Activated T-cell treated with anti-CD3 and anti-CD28 coated beads for 4 hours (primary cell): ENCODE results near the gene CSNK2A1.
"Not testable (repeated sequence)": the region's sequence is repeated elsewhere in the genome, so short reads cannot be mapped to it uniquely, and the experiment has no call there.

Experiments
- DNase-seq: peaks from one replicate; pipeline ENCODE4 v3.0.0-alpha.2; 2020

Gene CSNK2A1

GRCh38 chr20:480044-480443 is 63.5 kb downstream of the CSNK2A1 start:
- DNase-seq = no peak

DNA sequence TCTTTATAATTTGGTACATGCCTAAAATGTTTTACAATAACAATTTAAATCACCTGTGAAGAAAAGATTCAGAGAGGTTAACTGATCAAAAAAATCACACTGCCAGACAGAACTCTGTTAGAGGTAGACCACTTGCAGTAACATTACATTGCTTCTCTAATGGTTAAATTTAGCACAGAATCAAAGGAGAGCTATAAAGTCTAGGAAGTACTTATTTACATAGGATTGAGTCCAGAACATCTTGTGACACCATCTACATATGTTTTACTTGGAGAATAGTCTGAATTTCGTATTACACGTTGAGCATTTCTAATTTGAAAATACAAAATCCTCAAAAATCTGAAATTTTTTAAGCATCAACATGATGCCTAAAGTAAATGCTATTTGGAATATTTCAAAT is 64.1 kb downstream of the CSNK2A1 start:
- DNase-seq = no peak

DNA sequence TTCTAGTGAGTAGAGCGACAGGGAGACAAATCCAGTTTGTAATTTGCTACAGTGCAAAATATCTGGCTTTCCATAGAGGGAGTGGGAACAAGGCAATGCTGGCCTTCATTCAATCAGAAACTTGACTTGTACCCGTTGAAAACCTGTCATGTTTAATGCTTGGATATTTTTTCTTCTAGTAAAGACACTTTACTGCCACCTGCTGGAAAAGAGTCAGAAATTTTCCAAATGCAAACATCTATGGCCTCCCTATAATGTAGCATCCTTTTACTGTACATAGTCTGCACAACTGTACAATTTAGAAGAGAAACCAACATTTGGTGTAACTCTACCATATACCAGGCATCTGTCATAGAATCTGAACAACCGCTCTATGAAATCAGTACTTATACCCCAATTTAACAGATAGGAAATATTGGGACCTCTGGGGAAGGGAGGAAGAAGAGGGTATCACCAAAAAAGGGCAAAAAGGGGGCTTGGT is 64.6 kb downstream of the CSNK2A1 start:
- DNase-seq = peak; percentile 23

- DNase-seq = no peak
These were observed 65.3 kb downstream of the CSNK2A1 start for GRCh38 chr20:478010-478948.

DNA sequence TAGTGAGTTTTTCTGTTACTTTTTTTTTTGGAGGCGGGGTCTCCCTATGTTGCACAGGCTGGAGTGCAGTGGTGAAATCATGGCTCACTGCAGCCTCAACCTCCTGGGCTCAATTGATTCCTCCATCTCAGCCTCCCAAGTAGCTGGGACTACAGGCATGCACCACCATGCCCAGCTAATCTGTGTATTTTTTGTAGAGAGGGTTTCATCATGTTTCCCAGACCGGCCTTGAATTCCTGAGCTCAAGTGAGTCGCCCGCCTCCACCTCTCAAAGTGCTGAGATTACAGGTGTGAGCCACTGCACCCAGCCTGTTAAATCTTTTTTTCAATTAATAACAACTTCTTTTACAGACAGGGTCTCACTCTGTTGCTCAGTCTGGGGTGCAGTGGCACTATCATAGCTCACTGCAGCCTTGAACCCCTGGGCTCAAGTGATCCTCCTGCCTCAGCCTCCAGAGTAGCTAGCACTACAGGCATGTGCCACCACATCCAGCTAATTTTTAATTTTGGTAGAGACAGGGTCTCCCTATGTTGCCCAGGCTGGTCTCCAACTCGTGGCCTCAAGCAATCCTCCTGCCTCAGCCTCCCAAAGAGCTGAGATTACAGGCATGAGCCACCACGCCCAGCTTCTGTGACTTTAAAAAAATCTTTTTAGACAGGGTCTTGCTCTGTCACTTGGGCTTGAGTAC is 66.9 kb downstream of the CSNK2A1 start:
- not testable (repeated sequence) for DNase-seq

DNA sequence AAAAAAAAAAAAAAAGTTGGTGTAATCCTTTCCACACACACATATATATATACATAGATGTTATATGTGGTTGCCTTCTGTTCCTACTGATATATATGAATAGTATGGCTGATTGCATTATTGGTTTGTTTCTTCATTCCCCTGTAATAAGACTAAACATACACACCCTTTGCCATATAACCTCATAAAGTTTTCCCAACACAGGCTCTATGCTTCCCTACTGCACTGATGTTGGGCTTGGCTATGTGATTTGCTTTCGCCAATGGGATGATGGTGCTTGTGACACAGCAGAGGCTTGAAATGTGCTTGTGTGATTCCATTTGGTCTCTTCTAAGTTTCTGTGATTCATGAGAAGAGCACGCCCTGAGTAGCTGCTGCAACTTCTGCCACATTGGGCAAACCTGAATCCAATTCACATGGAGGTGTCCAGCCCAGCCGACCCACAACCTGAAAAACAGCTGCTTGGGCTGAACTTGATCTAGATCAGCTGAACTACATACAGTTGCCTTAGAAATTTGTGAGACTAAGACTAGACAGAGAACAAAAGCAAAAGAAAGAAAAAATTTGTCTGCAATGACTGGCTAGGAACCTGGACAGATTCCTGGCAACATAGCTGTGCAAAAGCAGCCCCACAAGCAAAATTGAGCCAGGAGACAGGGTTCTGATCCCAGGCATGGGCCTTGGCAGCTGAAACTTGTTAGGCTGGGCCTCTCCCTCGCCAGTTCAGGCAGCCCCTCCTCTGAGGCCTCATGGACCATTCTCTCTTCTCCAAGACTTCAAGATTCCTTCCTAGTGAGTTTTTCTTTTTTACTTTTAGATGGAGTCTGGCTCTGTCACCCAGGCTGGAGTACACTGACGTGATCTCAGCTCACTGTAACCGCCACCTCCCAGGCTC is 67.9 kb downstream of the CSNK2A1 start:
- no peak for DNase-seq

DNA sequence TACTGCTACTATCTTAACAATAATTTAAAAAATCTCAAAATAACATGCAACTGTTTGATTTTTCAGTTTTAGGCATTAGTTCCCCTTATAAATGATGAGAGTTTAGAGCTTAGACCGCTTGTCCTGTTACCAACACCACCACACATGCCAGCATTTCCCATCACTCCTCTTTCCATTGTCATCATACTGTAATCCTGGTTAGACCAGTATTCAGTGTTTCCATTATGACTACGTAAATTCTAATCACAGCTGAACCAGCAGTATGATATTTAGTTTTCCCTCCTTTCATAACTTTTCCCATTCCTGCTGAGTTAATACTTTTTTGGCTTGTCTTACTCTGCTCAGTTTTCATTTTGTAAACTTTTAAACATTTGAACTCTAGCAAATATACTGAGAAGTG is 69.0 kb downstream of the CSNK2A1 start:
- DNase-seq = no peak

DNA sequence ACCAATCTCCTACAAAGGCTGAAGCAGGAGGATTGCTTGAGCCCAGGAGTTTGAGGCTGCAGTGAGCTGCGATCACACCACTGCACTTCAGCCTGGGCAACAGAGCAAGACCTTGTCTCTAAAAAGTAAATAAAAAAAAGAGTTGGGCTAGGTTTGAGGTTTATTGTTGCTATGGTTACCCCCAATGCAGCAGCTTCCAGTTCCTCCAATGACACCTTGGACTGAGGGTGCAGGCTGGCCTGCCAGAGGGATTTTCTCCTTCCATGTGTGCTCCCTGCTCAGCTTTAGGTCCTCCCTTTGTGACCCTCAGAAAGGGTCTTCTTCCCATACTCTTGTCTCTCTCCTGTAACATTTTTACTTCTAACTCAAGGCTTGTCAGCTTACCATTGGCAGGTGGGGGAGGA is 70.7 kb downstream of the CSNK2A1 start:
- DNase-seq = no peak

DNA sequence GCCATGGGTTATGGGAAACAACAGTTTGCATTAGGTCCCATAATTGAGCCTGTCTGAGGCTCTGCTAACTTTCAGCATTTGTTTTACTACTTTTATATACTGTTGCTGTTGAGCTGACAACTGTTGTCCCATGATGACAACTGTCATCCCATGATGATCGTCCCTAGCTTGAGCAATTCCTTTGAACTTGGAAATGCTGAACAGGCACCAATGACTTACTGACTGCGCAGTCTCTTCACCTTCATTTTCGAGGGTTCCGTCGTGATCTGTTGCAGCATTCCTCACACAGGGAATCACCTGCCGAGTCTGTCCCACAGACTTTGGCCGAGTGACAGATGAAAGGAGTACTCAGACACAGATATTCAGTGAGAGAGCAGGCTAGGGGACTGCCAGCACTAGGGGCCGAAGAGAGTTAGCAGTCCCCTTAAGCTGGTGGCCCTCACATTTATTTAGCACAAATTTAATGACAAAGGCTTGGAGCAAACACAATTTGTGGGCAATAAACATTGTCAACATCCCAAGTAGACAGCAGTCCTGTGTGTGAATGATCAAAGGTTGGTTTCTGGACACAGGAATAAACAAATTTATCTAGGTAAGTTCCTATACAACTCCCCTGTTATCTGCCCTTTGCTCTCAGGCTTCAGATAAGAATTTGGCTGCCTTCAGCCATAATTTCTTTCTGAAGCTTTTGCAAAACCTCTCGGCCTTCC is 71.3 kb downstream of the CSNK2A1 start:
- DNase-seq = no peak

- no peak for DNase-seq
These were observed 73.7 kb downstream of the CSNK2A1 start for GRCh38 chr20:469746-470490.

- no peak for DNase-seq
These were observed 75.8 kb downstream of the CSNK2A1 start for GRCh38 chr20:467755-468154.

DNA sequence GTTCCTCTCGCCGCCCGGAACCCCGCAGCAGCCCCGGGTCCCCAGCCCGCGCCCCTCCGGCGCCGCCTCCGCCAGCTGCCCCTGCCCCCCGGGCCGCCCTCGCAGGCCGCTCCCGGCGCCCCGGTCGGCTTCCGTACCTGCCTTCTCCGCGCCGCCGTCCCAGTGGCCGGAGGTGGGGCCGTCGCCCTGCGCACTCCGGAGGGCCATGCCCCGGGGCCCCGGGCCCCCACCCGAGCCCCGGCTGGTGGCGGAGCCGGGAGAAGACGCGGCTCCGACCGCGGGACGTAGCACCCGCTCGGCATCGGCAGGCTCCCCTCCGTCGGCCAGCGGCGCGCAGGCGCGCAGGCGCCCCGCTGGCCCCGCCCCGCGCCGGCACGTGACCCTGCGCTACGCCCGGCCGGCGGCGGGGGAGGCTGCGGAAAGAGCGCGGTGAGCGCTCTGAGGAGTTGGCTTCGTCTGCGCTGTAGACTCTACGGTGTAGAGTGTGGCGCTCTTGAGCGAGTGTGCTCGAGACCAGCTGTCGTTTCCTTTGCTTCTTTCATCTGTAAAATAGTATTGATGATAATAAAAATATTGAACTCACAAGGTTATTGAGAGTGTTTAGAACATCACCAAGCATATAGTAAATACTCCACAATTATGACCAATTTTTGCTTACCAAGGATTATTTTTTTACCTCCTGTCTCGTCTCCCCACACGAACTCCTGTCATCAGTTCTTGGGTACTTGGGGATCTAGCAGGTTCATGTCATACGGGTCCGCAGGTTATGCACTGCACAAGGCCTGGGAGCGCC is 81.2 kb downstream of the CSNK2A1 start, which contains the start of gene TBC1D20:
Gene TBC1D20, minus strand, starts transcription at position 335 of the 793 bp plus-strand sequence. Its CDS starts 128 bp downstream, at position 207.
- DNase-seq = peak; percentile 75

DNA sequence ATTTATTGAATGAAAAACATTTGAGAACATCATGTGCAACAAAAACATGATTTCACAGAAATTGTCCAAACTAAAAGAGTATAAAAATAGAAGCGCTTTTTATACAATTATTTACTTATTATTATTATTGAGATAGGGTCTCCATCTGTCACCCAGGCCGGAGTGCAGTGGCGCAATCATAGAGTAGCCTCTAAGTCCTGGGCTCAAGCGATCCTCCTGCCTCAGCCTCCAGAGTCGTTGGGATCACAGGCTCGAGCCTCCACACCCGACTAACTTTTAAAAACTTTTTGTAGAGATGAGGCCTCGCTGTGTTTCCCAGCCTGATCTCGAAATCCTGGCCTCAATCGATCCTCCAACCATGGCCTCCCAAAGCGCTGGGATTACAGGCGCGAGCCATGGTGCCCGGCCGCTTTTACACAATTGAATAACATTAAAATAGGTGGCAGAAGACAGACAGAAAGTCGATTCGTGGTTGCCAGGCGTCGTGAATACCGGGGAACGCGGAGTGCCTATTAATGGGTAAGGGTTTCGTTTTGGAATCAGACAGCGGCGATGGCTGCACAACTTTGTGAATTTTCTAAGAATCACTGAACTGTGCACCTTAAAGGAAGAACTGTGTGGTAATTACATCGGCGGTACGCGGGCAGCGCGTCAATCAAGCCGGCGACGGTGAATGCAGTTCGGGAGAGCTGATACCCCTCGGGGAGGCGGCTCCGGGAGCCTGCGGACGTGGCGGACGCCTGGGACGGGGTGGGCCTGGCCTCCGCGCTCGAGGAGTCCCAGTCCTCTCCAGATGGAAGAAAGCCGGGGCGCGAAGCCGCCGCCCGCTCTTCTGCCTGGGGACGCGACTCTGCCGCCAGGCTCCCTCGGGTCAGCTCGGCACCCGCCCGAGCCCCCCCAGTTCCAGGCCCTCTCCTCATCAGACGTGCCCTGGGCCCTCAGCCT is 82.1 kb downstream of the CSNK2A1 start:
- peak; percentile 30 for DNase-seq

DNA sequence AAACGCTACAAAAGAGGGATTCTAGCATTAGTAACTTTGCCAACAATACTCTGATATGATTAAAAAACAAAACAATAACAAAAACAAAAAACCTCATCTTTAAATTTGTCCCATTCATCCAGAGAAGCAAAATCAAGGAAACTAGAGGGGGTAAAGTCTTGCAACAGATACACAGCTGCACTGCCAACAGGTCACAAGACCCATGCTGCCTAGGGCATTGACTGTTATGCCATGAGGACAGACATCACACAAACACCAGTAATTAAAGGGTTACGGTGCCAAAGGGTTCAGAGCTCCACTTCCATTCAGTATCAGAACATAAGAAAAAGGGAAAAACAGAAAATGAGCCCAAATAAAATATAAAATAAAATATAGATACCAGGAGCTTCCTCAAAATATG is 82.9 kb downstream of the CSNK2A1 start:
- no peak for DNase-seq

GRCh38 chr20:460180-460579 is 83.4 kb downstream of the CSNK2A1 start:
- DNase-seq = no peak

DNA sequence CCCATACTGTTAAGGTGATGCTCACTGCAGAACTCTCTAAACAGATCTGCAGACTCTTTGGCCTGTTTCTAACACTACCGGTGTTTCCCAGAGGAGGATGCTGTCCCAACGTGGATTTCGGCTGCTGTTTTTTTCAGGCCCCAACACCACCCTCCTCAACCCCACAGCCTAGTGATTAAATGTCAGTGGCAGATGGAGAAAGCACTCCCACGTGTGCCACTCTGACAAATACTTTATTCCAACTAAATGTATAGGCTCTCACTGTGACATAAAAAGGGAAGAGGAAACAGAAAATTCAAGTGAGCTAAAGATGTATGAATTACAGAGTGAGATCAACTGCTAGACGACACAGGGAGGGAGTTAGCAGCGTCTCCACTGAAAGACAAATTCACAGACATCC is 84.8 kb downstream of the CSNK2A1 start:
- no peak for DNase-seq

DNA sequence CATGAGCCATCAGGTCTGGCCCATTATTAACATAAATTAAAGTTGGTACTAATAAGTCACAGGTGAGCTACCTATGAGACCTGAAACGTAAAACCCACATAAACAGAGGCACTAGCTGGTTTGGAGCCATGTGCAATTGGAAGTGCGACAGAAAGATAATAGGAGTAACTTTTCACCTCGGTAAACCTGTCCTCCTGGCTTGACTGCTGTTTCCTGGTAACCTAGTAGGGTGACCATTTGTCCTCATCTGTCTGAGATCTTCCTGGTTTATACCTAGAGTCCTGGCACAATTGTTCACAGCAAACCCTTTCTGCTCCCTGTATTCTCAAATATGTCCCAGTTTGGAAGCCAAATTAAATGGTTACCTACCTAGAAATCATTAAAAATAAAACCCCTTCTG is 88.6 kb downstream of the CSNK2A1 start:
- DNase-seq = no peak

DNA sequence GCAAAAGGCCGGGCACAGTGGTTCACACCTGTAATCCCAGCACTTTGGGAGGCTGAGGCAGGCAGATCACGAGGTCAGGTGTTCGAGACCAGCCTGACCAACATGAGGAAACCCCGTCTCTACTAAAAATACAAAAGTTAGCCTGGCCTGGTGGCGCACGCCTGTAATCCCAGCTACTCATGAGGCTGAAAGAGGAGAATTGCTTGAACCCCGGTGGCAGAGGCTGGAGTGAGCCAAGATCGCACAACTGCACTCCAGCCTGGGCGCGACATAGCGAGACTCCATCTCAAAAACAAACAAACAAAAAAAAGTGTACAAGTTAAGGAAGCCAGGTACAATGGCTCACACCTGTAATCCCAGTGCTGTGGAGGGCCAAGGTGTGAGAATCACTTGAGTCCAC is 91.6 kb downstream of the CSNK2A1 start:
- not testable (repeated sequence) for DNase-seq
